BLaER1 treated with 17β-estradiol and CSF1 and Interleukin-3, amounts not matched to agents 10 nM and 100 nM (cell line): Measurements from ENCODE around the gene HMGB2.

Experiments used
- H3K27ac ChIP-seq, 11 experiments: shearing (Covaris generic); formaldehyde crosslinking; 2 replicates each; pipeline ENCODE4 v1.8.1; 2022
- H3K27me3 ChIP-seq, 11 experiments: shearing (Covaris generic); formaldehyde crosslinking; 2 replicates each; pipeline ENCODE4 v1.8.1; 2022
- H3K36me3 ChIP-seq, 11 experiments: shearing (Covaris generic); formaldehyde crosslinking; 2 replicates each; pipeline ENCODE4 v1.8.1; 2022
- H3K4me1 ChIP-seq, 10 experiments: shearing (Covaris generic); formaldehyde crosslinking; 2 replicates each; pipeline ENCODE4 v1.8.1; 2022
- H3K4me2 ChIP-seq, 11 experiments: shearing (Covaris generic); formaldehyde crosslinking; 2 replicates each; pipeline ENCODE4 v1.8.1; 2022
- H3K4me3 ChIP-seq, 10 experiments: shearing (Covaris generic); formaldehyde crosslinking; 2 replicates each; pipeline ENCODE4 v1.8.1; 2022
- H3K9ac ChIP-seq, 11 experiments: shearing (Covaris generic); formaldehyde crosslinking; 2 replicates each; pipeline ENCODE4 v1.8.1; 2022
- H3K9me3 ChIP-seq, 11 experiments: shearing (Covaris generic); formaldehyde crosslinking; replicated peaks in 1 of 11; 2 replicates each; pipeline ENCODE4 v1.8.1; 2022
- H4K20me1 ChIP-seq, 11 experiments: shearing (Covaris generic); formaldehyde crosslinking; 2 replicates each; pipeline ENCODE4 v1.8.1; 2022
- Cebpa-rat ChIP-seq, 11 experiments: shearing (Covaris generic); IDR thresholded peaks; 2 replicates each; pipeline ENCODE4 v1.8.1; 2022

HMGB2 gene

DNA sequence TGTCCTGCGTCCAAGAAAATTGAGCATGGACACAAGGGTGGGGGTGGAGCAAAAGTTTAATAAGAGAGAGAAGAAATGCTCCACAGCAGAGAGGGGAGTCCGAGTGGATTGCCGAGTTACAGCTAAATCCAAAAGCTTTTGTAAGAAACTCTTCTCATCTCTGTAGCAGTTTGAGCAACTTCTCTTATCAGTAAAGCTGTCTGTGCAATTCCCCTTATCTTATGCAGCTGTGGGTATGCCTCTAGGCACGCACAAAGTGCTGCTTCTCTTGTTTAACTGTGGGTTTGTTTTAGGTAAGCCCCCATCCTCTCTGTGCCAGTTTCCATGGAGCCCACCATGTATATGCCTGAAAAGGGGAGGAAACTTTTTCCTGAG lies 44.8 kb downstream of the HMGB2 start:
- peaks cover 22 to 67% (median 46%) of the 10 kb centered on the region in 11 experiments for H3K36me3 ChIP-seq
- H3K9me3 ChIP-seq, result peaks cover 24 to 36% (median 30%) of the 10 kb centered on the region in 11 experiments
- no peak overlapping the region for H3K4me3 ChIP-seq
- no peaks in the 10 kb centered on the region for H3K27me3 ChIP-seq
- no peak overlapping the region for H3K4me2 ChIP-seq
- H3K9ac ChIP-seq, result no peak overlapping the region
- H4K20me1 ChIP-seq, result peaks cover 0 to 68% (median 32%) of the 10 kb centered on the region in 11 experiments; a peak in 12 of 22 replicates
- H3K4me1 ChIP-seq, result no peaks in the 10 kb centered on the region; a peak in 1 of 20 replicates
- TF ChIP-seq Cebpa-rat (IDR thresholded peaks at IDR 0.05), result no peak
- peak overlapping the region in 2 of 11 experiments; percentile 5 to 19; a peak in 2 of 22 replicates for H3K27ac ChIP-seq

DNA sequence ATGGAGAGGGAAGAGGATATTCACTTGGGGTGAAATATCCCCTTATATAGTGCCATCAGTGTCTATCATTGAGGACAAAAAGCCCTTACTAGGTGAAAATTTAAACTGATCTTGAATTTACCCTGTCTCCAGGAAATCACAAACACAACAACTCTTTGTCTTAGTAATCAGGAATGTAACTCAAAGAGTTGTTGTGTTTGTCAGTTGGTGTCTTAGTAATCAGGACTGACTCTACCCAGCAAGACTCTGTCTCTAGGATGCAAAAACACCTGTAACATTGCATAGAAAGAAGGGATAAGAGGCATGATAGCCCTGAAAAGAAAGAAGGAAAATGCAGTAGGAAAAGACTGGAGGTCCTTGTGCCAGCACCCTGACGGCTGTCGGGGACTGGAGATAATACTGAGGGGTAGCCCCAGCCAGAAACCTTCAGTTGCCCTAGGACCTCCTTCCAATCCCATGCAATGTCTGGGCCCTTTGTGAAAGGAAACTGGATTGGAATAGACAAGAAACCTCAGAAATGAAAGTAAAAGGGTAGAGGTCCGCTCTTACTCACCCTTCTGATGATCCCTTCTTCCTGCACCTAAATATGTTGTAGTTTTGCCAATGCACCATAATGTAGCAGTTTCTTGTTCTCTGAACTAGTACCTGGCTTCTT lies 45.3 kb downstream of the HMGB2 start:
- peaks cover 0 to 71% (median 32%) of the 10 kb centered on the region in 11 experiments; a peak in 12 of 22 replicates for H4K20me1 ChIP-seq
- H3K9ac ChIP-seq, result no peak overlapping the region
- H3K27me3 ChIP-seq, result no peaks in the 10 kb centered on the region
- no peak overlapping the region for H3K4me3 ChIP-seq
- no peak overlapping the region for H3K4me2 ChIP-seq
- H3K9me3 ChIP-seq, result peaks cover 24 to 37% (median 32%) of the 10 kb centered on the region in 11 experiments
- peak overlapping the region in 2 of 11 experiments; percentile 5 to 19; a peak in 2 of 22 replicates for H3K27ac ChIP-seq
- H3K36me3 ChIP-seq, result peaks cover 22 to 64% (median 47%) of the 10 kb centered on the region in 11 experiments
- no peak for TF ChIP-seq Cebpa-rat (IDR thresholded peaks at IDR 0.05)
- no peaks in the 10 kb centered on the region; a peak in 1 of 20 replicates for H3K4me1 ChIP-seq

GRCh38 chr4:173288296-173288695 lies 45.9 kb downstream of the HMGB2 start:
- Histone ChIP-seq H3K36me3 (peaks cover 18 to 64% (median 44%) of the 10 kb centered on the region in 11 experiments), H3K4me2 (no peak overlapping the region), H3K9ac (no peak overlapping the region), H3K4me1 (no peaks in the 10 kb centered on the region; a peak in 1 of 20 replicates), H3K27me3 (no peaks in the 10 kb centered on the region), H4K20me1 (peaks cover 0 to 70% (median 27%) of the 10 kb centered on the region in 11 experiments; a peak in 12 of 22 replicates), H3K27ac (no peak overlapping the region), H3K4me3 (no peak overlapping the region), H3K9me3 (peaks cover 24 to 43% (median 36%) of the 10 kb centered on the region in 11 experiments)
- TF ChIP-seq Cebpa-rat (IDR thresholded peaks at IDR 0.05), result no peak

- H3K27ac ChIP-seq, result no peak overlapping the region
- H3K27me3 ChIP-seq, result no peaks in the 10 kb centered on the region
- peaks cover 18 to 67% (median 44%) of the 10 kb centered on the region in 11 experiments for H3K36me3 ChIP-seq
- no peak overlapping the region for H3K4me2 ChIP-seq
- H3K4me1 ChIP-seq, result peaks cover 0 to under 1% (median 0%) of the 10 kb centered on the region in 10 experiments; a peak in 3 of 20 replicates
- peak overlapping the region in 1 of 10 experiments; percentile 13; a peak in 1 of 20 replicates for H3K4me3 ChIP-seq
- peaks cover 0 to 73% (median 34%) of the 10 kb centered on the region in 11 experiments; a peak in 13 of 22 replicates for H4K20me1 ChIP-seq
- TF ChIP-seq Cebpa-rat (IDR thresholded peaks at IDR 0.05), result no peak
- peaks cover 24 to 44% (median 38%) of the 10 kb centered on the region in 11 experiments for H3K9me3 ChIP-seq
- no peak overlapping the region for H3K9ac ChIP-seq
Observed at GRCh38 chr4:173287486-173287885, 46.7 kb downstream of the HMGB2 start.

- peaks cover 0 to 73% (median 36%) of the 10 kb centered on the region in 11 experiments; a peak in 14 of 22 replicates for H4K20me1 ChIP-seq
- H3K4me1 ChIP-seq, result peaks cover 7 to 18% (median 15%) of the 10 kb centered on the region in 10 experiments; a peak in 17 of 20 replicates
- no peak for TF ChIP-seq Cebpa-rat (IDR thresholded peaks at IDR 0.05)
- no peak overlapping the region for H3K27ac ChIP-seq
- no peak overlapping the region for H3K9ac ChIP-seq
- no peaks in the 10 kb centered on the region for H3K27me3 ChIP-seq
- H3K9me3 ChIP-seq, result peaks cover 24 to 44% (median 38%) of the 10 kb centered on the region in 11 experiments
- H3K36me3 ChIP-seq, result peaks cover 18 to 75% (median 50%) of the 10 kb centered on the region in 11 experiments
- H3K4me3 ChIP-seq, result no peak overlapping the region
- H3K4me2 ChIP-seq, result no peak overlapping the region
Observed at GRCh38 chr4:173284463-173284862, 49.7 kb downstream of the HMGB2 start.

DNA sequence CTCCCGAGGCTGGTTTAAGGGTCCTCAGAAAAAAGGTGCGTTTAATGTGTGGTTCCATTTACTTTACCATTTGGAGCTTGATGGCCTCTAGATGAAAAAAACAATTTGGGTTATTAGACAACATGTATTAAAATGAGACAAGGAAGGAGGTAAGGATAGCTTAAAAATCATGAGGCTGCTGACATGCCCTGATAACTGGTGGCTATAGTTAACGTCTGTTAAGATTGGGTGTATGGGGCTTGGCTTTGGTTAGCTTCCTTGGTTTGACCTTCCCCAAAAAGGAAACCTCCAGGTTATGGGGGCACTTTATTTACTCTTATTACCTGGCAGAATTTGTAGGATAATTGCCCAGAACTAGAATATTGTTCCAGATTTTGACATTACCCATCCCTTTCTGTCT lies 51.5 kb downstream of the HMGB2 start:
- H3K4me1 ChIP-seq, result peaks cover 7 to 22% (median 15%) of the 10 kb centered on the region in 10 experiments; a peak in 17 of 20 replicates
- H3K9ac ChIP-seq, result no peak overlapping the region
- peaks cover 22 to 41% (median 35%) of the 10 kb centered on the region in 11 experiments for H3K9me3 ChIP-seq
- H3K27me3 ChIP-seq, result no peaks in the 10 kb centered on the region
- H4K20me1 ChIP-seq, result peaks cover 0 to 73% (median 31%) of the 10 kb centered on the region in 11 experiments; a peak in 13 of 22 replicates
- no peak overlapping the region for H3K4me3 ChIP-seq
- no peak for TF ChIP-seq Cebpa-rat (IDR thresholded peaks at IDR 0.05)
- peak overlapping the region in 3 of 11 experiments; percentile 30 to 49 (median 30); a peak in 2 of 22 replicates for H3K27ac ChIP-seq
- H3K36me3 ChIP-seq, result peaks cover 18 to 81% (median 53%) of the 10 kb centered on the region in 11 experiments
- no peak overlapping the region for H3K4me2 ChIP-seq

GRCh38 chr4:173282256-173282562 lies 51.9 kb downstream of the HMGB2 start:
- peaks cover 18 to 81% (median 49%) of the 10 kb centered on the region in 11 experiments for H3K36me3 ChIP-seq
- H3K4me2 ChIP-seq, result peak overlapping the region in 4 of 11 experiments; percentile 32 to 70 (median 48); a peak in 5 of 22 replicates
- H3K27me3 ChIP-seq, result no peaks in the 10 kb centered on the region
- no peak for TF ChIP-seq Cebpa-rat (IDR thresholded peaks at IDR 0.05)
- peaks cover 0 to 73% (median 35%) of the 10 kb centered on the region in 11 experiments; a peak in 13 of 22 replicates for H4K20me1 ChIP-seq
- H3K9ac ChIP-seq, result no peak overlapping the region
- H3K4me1 ChIP-seq, result peaks cover 7 to 22% (median 15%) of the 10 kb centered on the region in 10 experiments; a peak in 17 of 20 replicates
- H3K9me3 ChIP-seq, result peaks cover 18 to 37% (median 30%) of the 10 kb centered on the region in 11 experiments
- peak overlapping the region in 4 of 11 experiments; percentile 30 to 53 (median 40); a peak in 4 of 22 replicates for H3K27ac ChIP-seq
- H3K4me3 ChIP-seq, result no peak overlapping the region

DNA sequence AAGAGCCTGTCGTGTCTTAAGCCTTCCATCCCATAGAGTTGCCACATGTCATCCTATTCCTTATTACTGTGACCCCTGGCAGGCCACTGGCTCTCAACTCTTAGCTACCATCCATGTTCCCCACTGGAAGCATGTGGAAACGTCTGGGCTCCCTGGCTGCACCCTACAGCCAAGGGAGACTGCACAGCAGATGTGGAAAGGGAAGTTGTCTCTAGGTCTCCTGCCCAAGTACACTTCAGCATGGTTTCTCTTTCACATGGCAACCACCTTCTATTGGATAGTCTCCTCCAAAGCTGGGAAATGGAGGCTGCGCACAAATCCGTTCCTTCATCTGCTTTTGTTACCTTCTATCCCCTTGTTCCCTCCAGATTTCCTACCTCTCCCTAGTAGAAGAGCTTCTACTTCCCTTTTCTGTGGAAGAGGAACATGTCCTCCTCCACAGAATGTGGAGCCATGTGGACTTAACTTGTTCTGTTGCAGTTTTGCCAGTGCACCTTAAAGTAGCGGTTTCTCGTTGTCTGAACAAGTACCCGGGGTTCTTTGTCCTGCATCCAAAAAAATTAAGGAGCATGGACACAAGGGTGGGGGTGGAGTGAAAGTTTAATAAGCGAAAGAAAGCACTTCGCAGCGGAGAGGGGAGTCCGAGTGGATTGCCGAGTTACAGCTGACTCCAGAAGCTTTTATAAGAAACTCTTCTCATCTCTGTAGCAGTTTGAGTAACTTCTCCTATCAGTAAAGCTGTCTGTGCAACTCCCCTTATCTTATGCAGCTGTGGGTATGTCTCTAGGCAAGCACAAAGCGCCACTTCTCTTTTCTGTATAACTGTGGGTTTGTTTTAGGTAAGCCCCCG lies 52.5 kb downstream of the HMGB2 start:
- no peak overlapping the region for H3K9ac ChIP-seq
- peak overlapping the region in 7 of 11 experiments; percentile 15 to 53 (median 41); a peak in 12 of 22 replicates for H3K27ac ChIP-seq
- H3K9me3 ChIP-seq, result peaks cover 12 to 31% (median 25%) of the 10 kb centered on the region in 11 experiments
- H4K20me1 ChIP-seq, result peaks cover 0 to 75% (median 39%) of the 10 kb centered on the region in 11 experiments; a peak in 13 of 22 replicates
- peak overlapping the region; percentile 5 to 70 (median 29); a peak in 16 of 22 replicates for H3K4me2 ChIP-seq
- H3K4me3 ChIP-seq, result no peak overlapping the region
- H3K4me1 ChIP-seq, result peaks cover 7 to 22% (median 15%) of the 10 kb centered on the region in 10 experiments; a peak in 17 of 20 replicates
- H3K36me3 ChIP-seq, result peaks cover 15 to 75% (median 44%) of the 10 kb centered on the region in 11 experiments
- no peaks in the 10 kb centered on the region for H3K27me3 ChIP-seq
- TF ChIP-seq Cebpa-rat (IDR thresholded peaks at IDR 0.05), result no peak
